ENCODE measurements around the gene SRGAP1. TPM values are rescaled to one million over a fixed set of nuclear protein-coding genes. Genes with fewer than 3 reads are reported as not detected.

SRGAP1 gene
- total and polyA plus RNA-seq, 2 of the 8 experiments (the other 6 are each of a cell fraction or from before 2014, with no cell fraction given), result 3.2 to 7.3 TPM

GRCh38 chr12:64077922-64078321, 233.4 kb downstream of the SRGAP1 start (continued):
- TF ChIP-seq CBX8 (IDR thresholded peaks at IDR 0.05; ENCODE audit: borderline replicate concordance, low read depth, low read length), result no peak
- TF ChIP-seq BRCA1 (IDR thresholded peaks at IDR 0.05; ENCODE audit: low read depth, low read length), result no peak
- TF ChIP-seq MAFK (IDR thresholded peaks at IDR 0.05; ENCODE audit: low read depth, low read length), result no peak
- no peak for TF ChIP-seq ZNF274 (IDR thresholded peaks at IDR 0.05; ENCODE audit: borderline replicate concordance, extremely low read depth, low read length)
- TF ChIP-seq KDM1A (IDR thresholded peaks at IDR 0.05; ENCODE audit: borderline replicate concordance, low read length), result no peak
- TF ChIP-seq TBP (IDR thresholded peaks at IDR 0.05; ENCODE audit: low read depth, low read length), result no peak
- TF ChIP-seq, protein P1, sequence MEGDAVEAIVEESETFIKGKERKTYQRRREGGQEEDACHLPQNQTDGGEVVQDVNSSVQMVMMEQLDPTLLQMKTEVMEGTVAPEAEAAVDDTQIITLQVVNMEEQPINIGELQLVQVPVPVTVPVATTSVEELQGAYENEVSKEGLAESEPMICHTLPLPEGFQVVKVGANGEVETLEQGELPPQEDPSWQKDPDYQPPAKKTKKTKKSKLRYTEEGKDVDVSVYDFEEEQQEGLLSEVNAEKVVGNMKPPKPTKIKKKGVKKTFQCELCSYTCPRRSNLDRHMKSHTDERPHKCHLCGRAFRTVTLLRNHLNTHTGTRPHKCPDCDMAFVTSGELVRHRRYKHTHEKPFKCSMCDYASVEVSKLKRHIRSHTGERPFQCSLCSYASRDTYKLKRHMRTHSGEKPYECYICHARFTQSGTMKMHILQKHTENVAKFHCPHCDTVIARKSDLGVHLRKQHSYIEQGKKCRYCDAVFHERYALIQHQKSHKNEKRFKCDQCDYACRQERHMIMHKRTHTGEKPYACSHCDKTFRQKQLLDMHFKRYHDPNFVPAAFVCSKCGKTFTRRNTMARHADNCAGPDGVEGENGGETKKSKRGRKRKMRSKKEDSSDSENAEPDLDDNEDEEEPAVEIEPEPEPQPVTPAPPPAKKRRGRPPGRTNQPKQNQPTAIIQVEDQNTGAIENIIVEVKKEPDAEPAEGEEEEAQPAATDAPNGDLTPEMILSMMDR (IDR thresholded peaks at IDR 0.05; ENCODE audit: control extremely low read depth in 1 of 3, insufficient read depth in 1 of 3, low read depth in 1 of 3, low read length in 3 of 3), result peak in 1 of 3 experiments; percentile 37; a peak in 2 of 4 replicates
- no peak for TF ChIP-seq SP2 (IDR thresholded peaks at IDR 0.05; ENCODE audit: low read length)
